GM23338 (cell line): ENCODE measurements around the gene TRAPPC10. TPM values are rescaled to one million over a fixed set of nuclear protein-coding genes. Genes with fewer than 3 reads are reported as not detected.

Experiments used
- ATAC-seq: fragments of 200-7000 bp; cut with Tn5 transposase; 3 replicates; pipeline ENCODE4 v1.9.1; 2020
- DNase-seq: peaks from one replicate; pipeline ENCODE4 v3.0.0-alpha.2; 2015; ENCODE audit warnings: low spot score
- H2AFZ ChIP-seq: fragments of 200-600 bp; sonication (generic); 2 replicates; pipeline ENCODE4 v1.8.0; 2016; ENCODE audit warnings: antibody characterized with exemption, mild to moderate bottlenecking, moderate library complexity
- H3F3A ChIP-seq: fragments of 200-600 bp; sonication (generic); replicated peaks from 2 replicates; pipeline ENCODE4 v1.8.0; 2017; ENCODE audit warnings: antibody characterized with exemption, mixed run types, low read depth
- H3K27ac ChIP-seq: fragments of 200-600 bp; sonication (generic); 2 replicates; pipeline ENCODE4 v1.6.1; 2016; ENCODE audit warnings: low read depth
- H3K27me3 ChIP-seq: fragments of 200-600 bp; sonication (generic); 2 replicates; pipeline ENCODE4 v1.8.0; 2016; ENCODE audit warnings: mild to moderate bottlenecking, mixed run types, moderate library complexity; ENCODE audit not compliant: insufficient read depth
- H3K36me3 ChIP-seq: fragments of 200-600 bp; sonication (generic); 2 replicates; pipeline ENCODE4 v1.8.0; 2016; ENCODE audit warnings: mild to moderate bottlenecking; ENCODE audit not compliant: insufficient read depth
- H3K4me1 ChIP-seq: fragments of 200-600 bp; sonication (generic); 2 replicates; pipeline ENCODE4 v1.8.0; 2016; ENCODE audit warnings: mild to moderate bottlenecking, moderate library complexity; ENCODE audit not compliant: insufficient read depth
- H3K4me2 ChIP-seq: fragments of 200-600 bp; sonication (generic); 2 replicates; pipeline ENCODE4 v1.7.1; 2017; ENCODE audit warnings: mixed run types
- H3K4me3 ChIP-seq: fragments of 200-600 bp; sonication (generic); 2 replicates; pipeline ENCODE4 v1.6.1; 2016; ENCODE audit warnings: mixed run types
- H3K79me2 ChIP-seq: fragments of 200-600 bp; sonication (generic); replicated peaks from 2 replicates; pipeline ENCODE4 v1.8.0; 2017; ENCODE audit warnings: mild to moderate bottlenecking; ENCODE audit not compliant: insufficient read depth
- H3K9me2 ChIP-seq: fragments of 200-600 bp; sonication (generic); 2 replicates; pipeline ENCODE4 v1.8.0; 2017; ENCODE audit not compliant: insufficient read depth
- H4K20me1 ChIP-seq: fragments of 200-600 bp; sonication (generic); replicated peaks from 2 replicates; pipeline ENCODE4 v1.8.0; 2017; ENCODE audit warnings: mild to moderate bottlenecking; ENCODE audit not compliant: insufficient read depth
- H3K27ac Mint-ChIP-seq: 2 replicates; pipeline ENCODE4 v1.8.0; 2020; ENCODE audit warnings: inconsistent platforms, mild to moderate bottlenecking, moderate library complexity, mixed read lengths
- H3K27me3 Mint-ChIP-seq: 3 replicates; pipeline ENCODE4 v1.8.0; 2022; ENCODE audit warnings: low read depth, mild to moderate bottlenecking, moderate library complexity, mixed read lengths, inconsistent platforms; ENCODE audit not compliant: insufficient read depth, poor library complexity
- H3K36me3 Mint-ChIP-seq: 3 replicates; pipeline ENCODE4 v1.8.0; 2021; ENCODE audit warnings: low read depth, mild to moderate bottlenecking, inconsistent platforms, moderate library complexity, mixed read lengths
- H3K4me1 Mint-ChIP-seq: 3 replicates; pipeline ENCODE4 v1.8.0; 2020; ENCODE audit warnings: mild to moderate bottlenecking, inconsistent platforms, mixed read lengths
- H3K4me3 Mint-ChIP-seq: 3 replicates; pipeline ENCODE4 v1.8.0; 2021; ENCODE audit warnings: moderate library complexity, mild to moderate bottlenecking, inconsistent platforms, mixed read lengths
- H3K9me3 Mint-ChIP-seq: 3 replicates; pipeline ENCODE4 v1.8.0; 2020; ENCODE audit warnings: moderate library complexity, mild to moderate bottlenecking, inconsistent platforms, mixed read lengths
- EZH2 ChIP-seq: fragments of 200-600 bp; sonication (generic); IDR thresholded peaks from one replicate; pipeline ENCODE4 v1.8.0; 2017; ENCODE audit warnings: antibody characterized with exemption, mild to moderate bottlenecking, low read depth; ENCODE audit not compliant: unreplicated experiment
- EZH2phosphoT487 ChIP-seq: fragments of 200-600 bp; sonication (generic); IDR thresholded peaks from one replicate; pipeline ENCODE4 v1.8.1; 2018; ENCODE audit warnings: antibody characterized with exemption; ENCODE audit not compliant: unreplicated experiment
- JUNB ChIP-seq: IDR thresholded peaks from one replicate; pipeline ENCODE4 v1.6.1; 2016; ENCODE audit warnings: antibody characterized with exemption; ENCODE audit not compliant: unreplicated experiment
- NANOG ChIP-seq: IDR thresholded peaks from 2 replicates; pipeline ENCODE4 v1.6.1; 2016; ENCODE audit warnings: antibody characterized with exemption, borderline replicate concordance
- REST ChIP-seq: IDR thresholded peaks from one replicate; pipeline ENCODE4 v1.6.1; 2018; ENCODE audit warnings: antibody characterized with exemption; ENCODE audit not compliant: unreplicated experiment
- STAT1 ChIP-seq: IDR thresholded peaks from one replicate; pipeline ENCODE4 v1.6.1; 2016; ENCODE audit warnings: antibody characterized with exemption; ENCODE audit not compliant: unreplicated experiment
- ZNF114 ChIP-seq: fragments of 250-450 bp; sonication (Bioruptor Pico); IDR thresholded peaks from 2 replicates; pipeline ENCODE4 v1.5.0; 2020; ENCODE audit warnings: mild to moderate bottlenecking, moderate library complexity
- ZNF331 ChIP-seq: fragments of 250-450 bp; sonication (Bioruptor Pico); IDR thresholded peaks from 2 replicates; pipeline ENCODE4 v1.5.0; 2020; ENCODE audit warnings: low read depth, mild to moderate bottlenecking, moderate library complexity
- polyA plus RNA-seq: library from polyadenylated mRNA; unstranded; fragments of >200 nt; fragmentation: Nextera tagmentation; extraction: Ambion mirVana; gene quantifications from 2 replicates; pipeline ENCODE4 v1.2.1, GENCODE V29; 2016
- total RNA-seq: library from RNA; depleted of rRNA; stranded (reverse); fragments of >200 nt; shearing (Covaris generic); gene quantifications from 2 replicates; pipeline ENCODE4 v1.2.3, GENCODE V29; 2014
- TF ChIP-seq, protein P1 (sequence below), 2 experiments: fragments of 200-600 bp in 1 of 2; sonication (generic) in 1 of 2; conservative IDR thresholded peaks; 2 replicates each; pipeline versions ENCODE4 v1.5.1 to v1.6.1; 2016 to 2017; ENCODE audit warnings: antibody characterized with exemption in 2 of 2, low read depth in 2 of 2, mild to moderate bottlenecking in 2 of 2, moderate library complexity in 1 of 2
- TF ChIP-seq, protein P2 (sequence below): IDR thresholded peaks from 2 replicates; pipeline ENCODE4 v1.6.1; 2016; ENCODE audit warnings: antibody characterized with exemption
- TF ChIP-seq, protein P3 (sequence below): fragments of 250-450 bp; sonication (Bioruptor Pico); IDR thresholded peaks from 2 replicates; pipeline ENCODE4 v1.5.0; 2020; ENCODE audit warnings: mild to moderate bottlenecking, moderate library complexity

Gene TRAPPC10
- total and polyA plus RNA-seq, 2 experiments from 2014 or later: 14.0 to 27.1 TPM

DNA sequence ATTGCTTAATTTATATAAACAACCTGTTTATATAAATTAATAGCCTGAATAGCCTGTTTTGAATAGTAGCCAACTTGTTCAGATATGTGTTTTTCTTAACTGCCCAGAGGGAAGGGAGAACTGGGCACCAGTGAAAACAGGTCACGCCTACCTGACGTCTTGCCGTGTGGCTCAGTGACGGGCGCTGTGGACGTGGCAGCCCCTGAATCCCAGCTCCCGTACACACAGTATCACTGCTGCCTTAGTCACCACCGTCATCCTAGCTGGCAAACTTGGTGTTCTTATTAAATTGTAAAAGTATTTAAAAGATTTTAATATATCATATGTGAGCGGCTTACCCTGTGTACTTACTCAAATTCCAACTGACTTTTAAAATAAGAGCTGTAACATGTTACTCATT lies 35.4 kb upstream of the TRAPPC10 start (continued):
- TF ChIP-seq, protein P1, sequence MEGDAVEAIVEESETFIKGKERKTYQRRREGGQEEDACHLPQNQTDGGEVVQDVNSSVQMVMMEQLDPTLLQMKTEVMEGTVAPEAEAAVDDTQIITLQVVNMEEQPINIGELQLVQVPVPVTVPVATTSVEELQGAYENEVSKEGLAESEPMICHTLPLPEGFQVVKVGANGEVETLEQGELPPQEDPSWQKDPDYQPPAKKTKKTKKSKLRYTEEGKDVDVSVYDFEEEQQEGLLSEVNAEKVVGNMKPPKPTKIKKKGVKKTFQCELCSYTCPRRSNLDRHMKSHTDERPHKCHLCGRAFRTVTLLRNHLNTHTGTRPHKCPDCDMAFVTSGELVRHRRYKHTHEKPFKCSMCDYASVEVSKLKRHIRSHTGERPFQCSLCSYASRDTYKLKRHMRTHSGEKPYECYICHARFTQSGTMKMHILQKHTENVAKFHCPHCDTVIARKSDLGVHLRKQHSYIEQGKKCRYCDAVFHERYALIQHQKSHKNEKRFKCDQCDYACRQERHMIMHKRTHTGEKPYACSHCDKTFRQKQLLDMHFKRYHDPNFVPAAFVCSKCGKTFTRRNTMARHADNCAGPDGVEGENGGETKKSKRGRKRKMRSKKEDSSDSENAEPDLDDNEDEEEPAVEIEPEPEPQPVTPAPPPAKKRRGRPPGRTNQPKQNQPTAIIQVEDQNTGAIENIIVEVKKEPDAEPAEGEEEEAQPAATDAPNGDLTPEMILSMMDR (conservative IDR thresholded peaks at IDR 0.05; ENCODE audit: low read depth in 2 of 2): no peak

- Mint-ChIP-seq H3K9me3 (no peaks in the 10 kb centered on the region), H3K27me3 (peaks cover 11% of the 10 kb centered on the region), H3K4me3 (no peak overlapping the region), H3K27ac (no peak overlapping the region), H3K36me3 (no peaks in the 10 kb centered on the region), H3K4me1 (peaks cover 9% of the 10 kb centered on the region)
- Histone ChIP-seq H3F3A (peaks cover 6% of the 10 kb centered on the region; the same call in 1 of the 2 replicates), H3K27me3 (no peaks in the 10 kb centered on the region), H3K27ac (no peak overlapping the region), H2AFZ (no peak overlapping the region), H3K9me2 (no peaks in the 10 kb centered on the region), H3K36me3 (no peaks in the 10 kb centered on the region), H3K4me1 (no peaks in the 10 kb centered on the region), H4K20me1 (no peaks in the 10 kb centered on the region), H3K4me3 (no peak overlapping the region), H3K79me2 (no peaks in the 10 kb centered on the region), H3K4me2 (no peak overlapping the region)
- TF ChIP-seq REST (no peak), ZNF331 (CRISPR knock-in tag) (no peak), JUNB (no peak), EZH2phosphoT487 (no peak), EZH2 (no peak), NANOG (no peak), ZNF114 (CRISPR knock-in tag) (no peak), STAT1 (no peak)
- TF ChIP-seq, protein P2, sequence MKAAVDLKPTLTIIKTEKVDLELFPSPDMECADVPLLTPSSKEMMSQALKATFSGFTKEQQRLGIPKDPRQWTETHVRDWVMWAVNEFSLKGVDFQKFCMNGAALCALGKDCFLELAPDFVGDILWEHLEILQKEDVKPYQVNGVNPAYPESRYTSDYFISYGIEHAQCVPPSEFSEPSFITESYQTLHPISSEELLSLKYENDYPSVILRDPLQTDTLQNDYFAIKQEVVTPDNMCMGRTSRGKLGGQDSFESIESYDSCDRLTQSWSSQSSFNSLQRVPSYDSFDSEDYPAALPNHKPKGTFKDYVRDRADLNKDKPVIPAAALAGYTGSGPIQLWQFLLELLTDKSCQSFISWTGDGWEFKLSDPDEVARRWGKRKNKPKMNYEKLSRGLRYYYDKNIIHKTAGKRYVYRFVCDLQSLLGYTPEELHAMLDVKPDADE: no peak
- TF ChIP-seq, protein P3, sequence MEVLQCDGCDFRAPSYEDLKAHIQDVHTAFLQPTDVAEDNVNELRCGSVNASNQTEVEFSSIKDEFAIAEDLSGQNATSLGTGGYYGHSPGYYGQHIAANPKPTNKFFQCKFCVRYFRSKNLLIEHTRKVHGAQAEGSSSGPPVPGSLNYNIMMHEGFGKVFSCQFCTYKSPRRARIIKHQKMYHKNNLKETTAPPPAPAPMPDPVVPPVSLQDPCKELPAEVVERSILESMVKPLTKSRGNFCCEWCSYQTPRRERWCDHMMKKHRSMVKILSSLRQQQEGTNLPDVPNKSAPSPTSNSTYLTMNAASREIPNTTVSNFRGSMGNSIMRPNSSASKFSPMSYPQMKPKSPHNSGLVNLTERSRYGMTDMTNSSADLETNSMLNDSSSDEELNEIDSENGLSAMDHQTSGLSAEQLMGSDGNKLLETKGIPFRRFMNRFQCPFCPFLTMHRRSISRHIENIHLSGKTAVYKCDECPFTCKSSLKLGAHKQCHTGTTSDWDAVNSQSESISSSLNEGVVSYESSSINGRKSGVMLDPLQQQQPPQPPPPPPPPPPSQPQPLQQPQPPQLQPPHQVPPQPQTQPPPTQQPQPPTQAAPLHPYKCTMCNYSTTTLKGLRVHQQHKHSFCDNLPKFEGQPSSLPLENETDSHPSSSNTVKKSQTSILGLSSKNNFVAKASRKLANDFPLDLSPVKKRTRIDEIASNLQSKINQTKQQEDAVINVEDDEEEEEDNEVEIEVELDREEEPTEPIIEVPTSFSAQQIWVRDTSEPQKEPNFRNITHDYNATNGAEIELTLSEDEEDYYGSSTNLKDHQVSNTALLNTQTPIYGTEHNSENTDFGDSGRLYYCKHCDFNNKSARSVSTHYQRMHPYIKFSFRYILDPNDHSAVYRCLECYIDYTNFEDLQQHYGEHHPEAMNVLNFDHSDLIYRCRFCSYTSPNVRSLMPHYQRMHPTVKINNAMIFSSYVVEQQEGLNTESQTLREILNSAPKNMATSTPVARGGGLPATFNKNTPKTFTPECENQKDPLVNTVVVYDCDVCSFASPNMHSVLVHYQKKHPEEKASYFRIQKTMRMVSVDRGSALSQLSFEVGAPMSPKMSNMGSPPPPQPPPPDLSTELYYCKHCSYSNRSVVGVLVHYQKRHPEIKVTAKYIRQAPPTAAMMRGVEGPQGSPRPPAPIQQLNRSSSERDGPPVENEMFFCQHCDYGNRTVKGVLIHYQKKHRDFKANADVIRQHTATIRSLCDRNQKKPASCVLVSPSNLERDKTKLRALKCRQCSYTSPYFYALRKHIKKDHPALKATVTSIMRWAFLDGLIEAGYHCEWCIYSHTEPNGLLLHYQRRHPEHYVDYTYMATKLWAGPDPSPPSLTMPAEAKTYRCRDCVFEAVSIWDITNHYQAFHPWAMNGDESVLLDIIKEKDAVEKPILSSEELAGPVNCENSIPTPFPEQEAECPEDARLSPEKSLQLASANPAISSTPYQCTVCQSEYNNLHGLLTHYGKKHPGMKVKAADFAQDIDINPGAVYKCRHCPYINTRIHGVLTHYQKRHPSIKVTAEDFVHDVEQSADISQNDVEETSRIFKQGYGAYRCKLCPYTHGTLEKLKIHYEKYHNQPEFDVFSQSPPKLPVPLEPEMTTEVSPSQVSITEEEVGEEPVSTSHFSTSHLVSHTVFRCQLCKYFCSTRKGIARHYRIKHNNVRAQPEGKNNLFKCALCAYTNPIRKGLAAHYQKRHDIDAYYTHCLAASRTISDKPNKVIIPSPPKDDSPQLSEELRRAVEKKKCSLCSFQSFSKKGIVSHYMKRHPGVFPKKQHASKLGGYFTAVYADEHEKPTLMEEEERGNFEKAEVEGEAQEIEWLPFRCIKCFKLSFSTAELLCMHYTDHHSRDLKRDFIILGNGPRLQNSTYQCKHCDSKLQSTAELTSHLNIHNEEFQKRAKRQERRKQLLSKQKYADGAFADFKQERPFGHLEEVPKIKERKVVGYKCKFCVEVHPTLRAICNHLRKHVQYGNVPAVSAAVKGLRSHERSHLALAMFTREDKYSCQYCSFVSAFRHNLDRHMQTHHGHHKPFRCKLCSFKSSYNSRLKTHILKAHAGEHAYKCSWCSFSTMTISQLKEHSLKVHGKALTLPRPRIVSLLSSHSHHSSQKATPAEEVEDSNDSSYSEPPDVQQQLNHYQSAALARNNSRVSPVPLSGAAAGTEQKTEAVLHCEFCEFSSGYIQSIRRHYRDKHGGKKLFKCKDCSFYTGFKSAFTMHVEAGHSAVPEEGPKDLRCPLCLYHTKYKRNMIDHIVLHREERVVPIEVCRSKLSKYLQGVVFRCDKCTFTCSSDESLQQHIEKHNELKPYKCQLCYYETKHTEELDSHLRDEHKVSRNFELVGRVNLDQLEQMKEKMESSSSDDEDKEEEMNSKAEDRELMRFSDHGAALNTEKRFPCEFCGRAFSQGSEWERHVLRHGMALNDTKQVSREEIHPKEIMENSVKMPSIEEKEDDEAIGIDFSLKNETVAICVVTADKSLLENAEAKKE: no peak
- no peak for ATAC-seq
- DNase-seq: no peak
These were observed 34.0 kb upstream of the TRAPPC10 start for GRCh38 chr21:43978060-43978459.
